Measurements from ENCODE around the gene KDM2A. TPM values are rescaled to one million over a fixed set of nuclear protein-coding genes. Genes with fewer than 3 reads are reported as not detected.

The KDM2A gene
- total and polyA plus RNA-seq, 2 experiments from 2014 or later = 25.0 to 54.1 TPM

GRCh38 chr11:67211656-67212436 lies 92.8 kb downstream of the KDM2A start:
- Histone ChIP-seq H3K27me3 (ENCODE audit: insufficient read depth) (no peaks in the 10 kb centered on the region), H3K4me3 (no peak overlapping the region), H3K4me2 (no peak overlapping the region), H2AFZ (no peak overlapping the region), H3K4me1 (ENCODE audit: insufficient read depth) (no peaks in the 10 kb centered on the region), H3K36me3 (ENCODE audit: insufficient read depth) (peaks cover 29% of the 10 kb centered on the region), H3K79me2 (replicated peaks; ENCODE audit: insufficient read depth) (no peaks in the 10 kb centered on the region), H3K27ac (ENCODE audit: low read depth) (no peak overlapping the region), H3K9me2 (ENCODE audit: insufficient read depth) (no peaks in the 10 kb centered on the region), H4K20me1 (replicated peaks; ENCODE audit: insufficient read depth) (peaks cover 4% of the 10 kb centered on the region; the same call in 1 of the 2 replicates), H3F3A (replicated peaks; ENCODE audit: low read depth) (no peaks in the 10 kb centered on the region)
- DNase-seq (ENCODE audit: low spot score) = no peak
- H3K4me3 Mint-ChIP-seq = no peak overlapping the region
- no peaks in the 10 kb centered on the region for H3K4me1 Mint-ChIP-seq
- no peak for ATAC-seq
- H3K27ac Mint-ChIP-seq = no peak overlapping the region
- TF ChIP-seq ETS1 (IDR thresholded peaks at IDR 0.05) (no peak), NANOG (IDR thresholded peaks at IDR 0.05; ENCODE audit: borderline replicate concordance) (no peak), CREB1 (CRISPR knock-in tag; IDR thresholded peaks at IDR 0.05; ENCODE audit: low read depth) (no peak), ZNF114 (CRISPR knock-in tag; IDR thresholded peaks at IDR 0.05) (no peak), JUNB (IDR thresholded peaks at IDR 0.05; ENCODE audit: unreplicated experiment) (no peak), REST (IDR thresholded peaks at IDR 0.05; ENCODE audit: unreplicated experiment) (no peak), EZH2phosphoT487 (IDR thresholded peaks at IDR 0.05; ENCODE audit: unreplicated experiment) (no peak), CTCF (conservative IDR thresholded peaks at IDR 0.05; ENCODE audit: low read depth in 2 of 2) (no peak), POLR2AphosphoS5 (IDR thresholded peaks at IDR 0.05; ENCODE audit: low read depth) (no peak), ZNF331 (CRISPR knock-in tag; IDR thresholded peaks at IDR 0.05; ENCODE audit: low read depth) (no peak), EZH2 (IDR thresholded peaks at IDR 0.05; ENCODE audit: low read depth, unreplicated experiment) (no peak), STAT1 (IDR thresholded peaks at IDR 0.05; ENCODE audit: unreplicated experiment) (no peak), ZNF462 (CRISPR knock-in tag; IDR thresholded peaks at IDR 0.05) (no peak)
- peaks cover 45% of the 10 kb centered on the region for H3K36me3 Mint-ChIP-seq (ENCODE audit: low read depth)
- H3K27me3 Mint-ChIP-seq (ENCODE audit: insufficient read depth, low read depth, poor library complexity) = peaks cover 2% of the 10 kb centered on the region
- no peaks in the 10 kb centered on the region for H3K9me3 Mint-ChIP-seq

All from GM23338 (cell line).